IMR-90 (cell line): Measurements from ENCODE around the gene CSNK2A1. TPM values are rescaled to one million over a fixed set of nuclear protein-coding genes. Genes with fewer than 3 reads are reported as not detected.

Experiments
- ATAC-seq: fragments of 200-7000 bp; cut with Tn5 transposase; 2 replicates; pipeline ENCODE4 v1.9.1; 2020; ENCODE audit warnings: low read depth, mild to moderate bottlenecking, moderate library complexity
- BruUV-seq: library from RNA; stranded (reverse); fragments of 400-500 nt; replicated peaks from 2 replicates; lab custom pipeline; 2021; lab: Mats Ljungman, UMichigan
- CTCF ChIA-PET: fragments of 300-600 bp; formaldehyde crosslinking; extraction: SDS; loops from one replicate; lab custom pipeline; 2021; ENCODE audit warnings: antibody characterized with exemption; lab: Yijun Ruan, JAX
- POLR2A ChIA-PET: fragments of 300-600 bp; sonication (Branson Sonifier 250); formaldehyde crosslinking; loops from one replicate; lab custom pipeline; 2022; ENCODE audit warnings: antibody characterized with exemption; ENCODE audit not compliant: unreplicated experiment; lab: Charles Lee
- DNase-seq: peaks from one replicate; pipeline ENCODE4 v3.0.0; 2013
- H2AFZ ChIP-seq: replicated peaks from 2 replicates; pipeline ENCODE3; 2013; ENCODE audit warnings: low read length, mild to moderate bottlenecking; ENCODE audit not compliant: poor library complexity
- H2AK5ac ChIP-seq: 2 replicates; pipeline ENCODE4 v1.6.1; 2013; ENCODE audit warnings: low read depth, low read length, inconsistent platforms
- H2AK9ac ChIP-seq: replicated peaks from 2 replicates; pipeline ENCODE3; 2013; ENCODE audit warnings: mild to moderate bottlenecking, low read depth, low read length, moderate library complexity; ENCODE audit not compliant: poor library complexity
- H2BK120ac ChIP-seq: 2 replicates; pipeline ENCODE4 v1.6.1; 2013; ENCODE audit warnings: low read depth, low read length, inconsistent platforms
- H2BK15ac ChIP-seq: 3 replicates; pipeline ENCODE4 v1.6.1; 2013; ENCODE audit warnings: low read depth, low read length, inconsistent platforms
- H2BK20ac ChIP-seq: 2 replicates; pipeline ENCODE4 v1.6.1; 2013; ENCODE audit warnings: low read depth, mild to moderate bottlenecking, inconsistent platforms, low read length, moderate library complexity
- H2BK5ac ChIP-seq: 2 replicates; pipeline ENCODE4 v1.6.1; 2013; ENCODE audit warnings: mild to moderate bottlenecking, low read depth, low read length, inconsistent platforms; ENCODE audit not compliant: poor library complexity, severe bottlenecking
- H3K14ac ChIP-seq: replicated peaks from 2 replicates; pipeline ENCODE4 v1.6.1; 2013; ENCODE audit warnings: low read depth, low read length, inconsistent platforms
- H3K18ac ChIP-seq: 2 replicates; pipeline ENCODE4 v1.6.1; 2013; ENCODE audit warnings: low read depth, low read length, control low read depth
- H3K23ac ChIP-seq: 2 replicates; pipeline ENCODE4 v1.6.1; 2013; ENCODE audit warnings: low read depth, low read length, inconsistent platforms
- H3K27ac ChIP-seq: 2 replicates; pipeline ENCODE4 v1.5.1; 2013; ENCODE audit warnings: mild to moderate bottlenecking, control low read depth, low read length; ENCODE audit not compliant: insufficient read depth
- H3K27me3 ChIP-seq: 2 replicates; pipeline ENCODE4 v1.6.1; 2013; ENCODE audit warnings: low read length; ENCODE audit not compliant: control insufficient read depth, insufficient read depth
- H3K36me3 ChIP-seq: 2 replicates; pipeline ENCODE4 v1.6.1; 2013; ENCODE audit warnings: low read length, mixed read lengths; ENCODE audit not compliant: control insufficient read depth, insufficient read depth
- H3K4ac ChIP-seq: 2 replicates; pipeline ENCODE4 v1.6.1; 2013; ENCODE audit warnings: low read depth, low read length, inconsistent platforms
- H3K4me1 ChIP-seq: 2 replicates; pipeline ENCODE4 v1.6.1; 2013; ENCODE audit warnings: low read length, mixed read lengths; ENCODE audit not compliant: control insufficient read depth, insufficient read depth
- H3K4me2 ChIP-seq: 2 replicates; pipeline ENCODE4 v1.6.1; 2013; ENCODE audit warnings: low read depth, mild to moderate bottlenecking, control low read depth, low read length, moderate library complexity
- H3K4me3 ChIP-seq: 2 replicates; pipeline ENCODE4 v1.5.1; 2013; ENCODE audit warnings: low read depth, mild to moderate bottlenecking, control low read depth, low read length, moderate library complexity; ENCODE audit not compliant: insufficient read depth
- H3K56ac ChIP-seq: 2 replicates; pipeline ENCODE4 v1.6.1; 2013; ENCODE audit warnings: low read length, inconsistent platforms; ENCODE audit not compliant: insufficient read depth; ENCODE audit errors: extremely low read depth
- H3K79me1 ChIP-seq, 2 experiments: 2 replicates each; pipeline ENCODE4 v1.6.1; 2013; ENCODE audit warnings: low read length in 2 of 2, inconsistent platforms in 1 of 2, low read depth in 1 of 2
- H3K9ac ChIP-seq: 2 replicates; pipeline ENCODE4 v1.6.1; 2013; ENCODE audit warnings: low read depth, low read length, control low read depth
- H3K9me1 ChIP-seq: 2 replicates; pipeline ENCODE4 v1.6.1; 2013; ENCODE audit warnings: low read length, inconsistent platforms; ENCODE audit not compliant: insufficient read depth
- H3K9me3 ChIP-seq: 2 replicates; pipeline ENCODE4 v1.6.1; 2013; ENCODE audit warnings: low read length; ENCODE audit not compliant: control insufficient read depth, insufficient read depth
- H4K20me1 ChIP-seq: 2 replicates; pipeline ENCODE4 v1.6.1; 2013; ENCODE audit warnings: low read length, inconsistent platforms; ENCODE audit not compliant: insufficient read depth
- H4K5ac ChIP-seq: 2 replicates; pipeline ENCODE4 v1.6.1; 2013; ENCODE audit warnings: mild to moderate bottlenecking, low read depth, low read length, control low read depth
- H4K8ac ChIP-seq, 2 experiments: 2 replicates each; pipeline ENCODE4 v1.6.1; 2013; ENCODE audit warnings: low read depth in 2 of 2, low read length in 2 of 2, control low read depth in 1 of 2, inconsistent platforms in 1 of 2
- H4K91ac ChIP-seq: 2 replicates; pipeline ENCODE4 v1.6.1; 2013; ENCODE audit warnings: low read depth, low read length, inconsistent platforms; ENCODE audit not compliant: insufficient read depth
- CEBPB ChIP-seq: IDR thresholded peaks from 2 replicates; pipeline ENCODE4 v1.6.1; 2012; ENCODE audit warnings: low read depth, low read length, improper control_type of control experiment
- CHD1 ChIP-seq: IDR thresholded peaks from 2 replicates; pipeline ENCODE4 v1.6.1; 2012; ENCODE audit warnings: low read depth, low read length, improper control_type of control experiment
- MAFK ChIP-seq: IDR thresholded peaks from 2 replicates; pipeline ENCODE4 v1.6.1; 2012; ENCODE audit warnings: low read depth, low read length, improper control_type of control experiment
- POLR2A ChIP-seq: IDR thresholded peaks from 2 replicates; pipeline ENCODE4 v1.6.1; 2012; ENCODE audit warnings: mild to moderate bottlenecking, low read depth, low read length
- SMC3 ChIP-seq: fragments of 150-350 bp; IDR thresholded peaks from 2 replicates; pipeline ENCODE4 v1.6.1; 2016; ENCODE audit warnings: low read depth, mild to moderate bottlenecking, antibody characterized with exemption, low read length, moderate library complexity
- WGBS, 2 experiments: methylation state at CpG; one replicate each; pipeline versions ENCODE4 v1.1.5 to v1.1.7; 2013; ENCODE audit warnings: missing lambda C conversion rate in 2 of 2; ENCODE audit not compliant: insufficient read length in 1 of 2; ENCODE audit errors: extremely low coverage in 2 of 2; 5-methylcytosine and 5-hydroxymethylcytosine counted together
- dilution Hi-C: fragments of 300-500 bp; cut with HindIII; formaldehyde crosslinking; loops from one replicate; pipeline ENCODE4 v1.14.3; 2018; ENCODE audit warnings: low sequenced_read_pairs; ENCODE audit not compliant: unreplicated experiment
- in situ Hi-C: fragments of 300-500 bp; cut with MboI; formaldehyde crosslinking; loops from 3 replicates; pipeline ENCODE4 v1.14.3; 2019; ENCODE audit warnings: low sequenced_read_pairs, inconsistent platforms, mixed read lengths
- intact Hi-C: fragments of 100-400 bp; cut with micrococcal nuclease; formaldehyde crosslinking; loops from 2 replicates; pipeline ENCODE4 v1.10.0; 2022
- polyA plus RNA-seq, 3 experiments: library from polyadenylated mRNA; depleted of rRNA; stranded (reverse); fragments of >200 nt; gene quantifications; 2 replicates each; pipeline ENCODE4 v1.2.3, GENCODE V29; 2012; ENCODE audit warnings: low replicate concordance in 1 of 3
- total RNA-seq: library from RNA; depleted of rRNA; stranded (reverse); fragments of >200 nt; gene quantifications from 2 replicates; pipeline ENCODE4 v1.2.3, GENCODE V29; 2012

CSNK2A1 gene
- total and polyA plus RNA-seq, 2 of the 4 experiments (the other 2 are of a cell fraction): 86.3 to 151 TPM

DNA sequence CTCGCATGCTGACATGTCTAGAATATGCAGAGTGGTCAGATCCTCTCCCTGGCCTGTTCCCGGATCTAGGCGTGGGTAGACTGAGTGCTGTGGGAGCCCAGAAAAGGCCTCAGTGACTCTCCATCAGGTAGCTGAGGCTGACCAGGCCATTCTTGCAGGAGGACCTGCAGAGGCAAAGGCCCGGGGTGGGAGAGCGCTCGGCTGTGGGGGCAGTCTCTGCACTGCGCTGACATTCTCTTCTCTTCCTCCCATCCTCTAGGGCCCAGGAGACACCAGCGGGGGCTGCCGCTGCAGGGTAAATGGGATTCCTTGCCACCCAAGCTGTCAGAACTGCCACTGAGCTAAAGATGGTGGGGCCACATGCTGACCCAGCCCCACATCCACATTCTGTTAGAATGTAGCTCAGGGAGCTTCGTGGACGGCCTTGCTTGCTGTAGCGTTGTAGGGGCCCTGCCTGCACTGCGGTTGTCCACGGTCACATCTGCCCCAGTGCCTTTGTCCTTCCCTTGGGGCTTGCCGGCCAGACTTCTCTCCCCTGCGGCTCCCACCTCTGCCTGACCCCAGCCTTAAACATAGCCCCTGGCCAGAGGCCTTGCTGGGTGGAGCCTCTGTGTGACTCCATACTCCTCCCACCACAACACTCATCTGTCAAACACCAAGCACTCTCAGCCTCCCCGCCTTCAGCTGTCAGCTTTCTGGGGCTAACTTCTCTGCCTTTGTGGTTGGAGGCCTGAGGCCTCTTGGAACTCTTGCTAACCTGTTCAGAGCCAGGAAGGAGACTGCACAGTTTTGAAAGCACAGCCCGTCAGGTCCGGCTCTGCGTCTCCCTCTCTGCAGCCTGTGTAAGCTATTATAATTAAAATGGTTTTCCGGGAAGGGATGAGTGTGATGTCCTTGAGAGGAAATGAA is 113.2 kb downstream of the CSNK2A1 start:
- ChIA-PET CTCF (interaction anchor here (1.1 kb wide), 1 partner anchor 68 kb away, joined by 3 read pairs; no protein-coding TSS in a partner anchor), POLR2A (no interaction called here)
- no peaks in the 10 kb centered on the region for H3K27me3 ChIP-seq
- H3K9me3 ChIP-seq: no peaks in the 10 kb centered on the region
- no peak overlapping the region for H3K27ac ChIP-seq
- H3K36me3 ChIP-seq: peaks cover 62% of the 10 kb centered on the region
- no peaks in the 10 kb centered on the region; the same call in 1 of the 2 replicates for H3K9me1 ChIP-seq
- H2AK9ac ChIP-seq: peak overlapping the region; percentile 17
- peaks cover 24% of the 10 kb centered on the region for H4K20me1 ChIP-seq
- intact Hi-C loops: no loop called here
- no peak for TF ChIP-seq CEBPB
- no peak for TF ChIP-seq SMC3
- no peak for TF ChIP-seq CHD1
- TF ChIP-seq POLR2A: no peak
- TF ChIP-seq MAFK: no peak
- H2AK5ac ChIP-seq: no peak overlapping the region
- H3K79me1 ChIP-seq: peaks cover 0 to 30% of the 10 kb centered on the region in 2 experiments; a peak in 2 of 4 replicates
- H3K4me2 ChIP-seq: no peak overlapping the region
- WGBS, 2 experiments: 80% methylated on average over 10 of the region's 21 CpGs; no CpG with 5 or more reads in 1 of the 2 experiments
- no peak overlapping the region for H3K23ac ChIP-seq
- in situ Hi-C loops: loop anchor here (5.0 kb wide), 1 partner anchor 78 kb away; no protein-coding TSS in a partner anchor
- no peak overlapping the region for H4K8ac ChIP-seq
- no peak overlapping the region for H3K18ac ChIP-seq
- no peak overlapping the region for H3K56ac ChIP-seq
- no peak overlapping the region for H3K14ac ChIP-seq
- DNase-seq: no peak
- no peak overlapping the region for H2BK20ac ChIP-seq
- ATAC-seq: peak; percentile 42
- no peak overlapping the region for H3K4ac ChIP-seq
- H3K4me3 ChIP-seq: no peak overlapping the region
- no peak overlapping the region for H4K5ac ChIP-seq
- H2BK5ac ChIP-seq: no peak overlapping the region
- H4K91ac ChIP-seq: no peak overlapping the region
- H2BK120ac ChIP-seq: no peak overlapping the region
- no peak overlapping the region for H2AFZ ChIP-seq
- BruUV-seq: no TSS peak
- dilution Hi-C loops: no loop called here
- H3K9ac ChIP-seq: no peak overlapping the region
- H2BK15ac ChIP-seq: no peak overlapping the region
- no peaks in the 10 kb centered on the region for H3K4me1 ChIP-seq
